Measurements from ENCODE around the gene SOX3. TPM values are rescaled to one million over a fixed set of nuclear protein-coding genes. Genes with fewer than 3 reads are reported as not detected.

Gene SOX3
- total RNA-seq, 2 experiments from 2014 or later: not detected

Other genes starting within 250 kb of the SOX3 start
- gene LINC00632, start 204.7 kb upstream of the SOX3 start, total RNA-seq: under 1 TPM in 1 of 2 experiments, not detected in 1; 0.02 TPM

Measured in activated naive CD8-positive, alpha-beta T cell treated with anti-CD3 and anti-CD28 coated beads for 36 hours (primary cell).